GM23248 (cell line): ENCODE results near the gene STK33. TPM values are rescaled to one million over a fixed set of nuclear protein-coding genes. Genes with fewer than 3 reads are reported as not detected.

ENCODE experiments used
- DNase-seq: peaks from one replicate; pipeline ENCODE4 v3.0.0-alpha.2; 2015
- H2AFZ ChIP-seq: fragments of 200-600 bp; sonication (generic); 2 replicates; pipeline ENCODE4 v1.6.1; 2016; ENCODE audit warnings: antibody characterized with exemption
- H3F3A ChIP-seq: fragments of 200-600 bp; sonication (generic); 2 replicates; pipeline ENCODE4 v1.6.1; 2016; ENCODE audit warnings: mild to moderate bottlenecking, antibody characterized with exemption, mixed run types; ENCODE audit not compliant: insufficient read depth
- H3K27ac ChIP-seq: fragments of 200-600 bp; sonication (generic); 2 replicates; pipeline ENCODE4 v1.5.1; 2016; ENCODE audit warnings: mild to moderate bottlenecking
- H3K27me3 ChIP-seq: fragments of 200-600 bp; sonication (generic); replicated peaks from 2 replicates; pipeline ENCODE4 v1.6.1; 2016; ENCODE audit warnings: mild to moderate bottlenecking; ENCODE audit not compliant: insufficient read depth
- H3K36me3 ChIP-seq: fragments of 200-600 bp; sonication (generic); 2 replicates; pipeline ENCODE4 v1.6.1; 2016; ENCODE audit warnings: low read depth, mild to moderate bottlenecking
- H3K4me1 ChIP-seq: fragments of 200-600 bp; sonication (generic); 2 replicates; pipeline ENCODE4 v1.6.1; 2016; ENCODE audit warnings: mild to moderate bottlenecking; ENCODE audit not compliant: insufficient read depth
- H3K4me2 ChIP-seq: fragments of 200-600 bp; sonication (generic); one replicate; pipeline ENCODE4 v1.6.1; 2016; ENCODE audit warnings: mild to moderate bottlenecking; ENCODE audit not compliant: unreplicated experiment
- H3K4me3 ChIP-seq: fragments of 200-600 bp; sonication (generic); 2 replicates; pipeline ENCODE4 v1.5.1; 2016; ENCODE audit warnings: mild to moderate bottlenecking
- H3K79me2 ChIP-seq: fragments of 200-600 bp; sonication (generic); 2 replicates; pipeline ENCODE4 v1.6.1; 2016; ENCODE audit warnings: mild to moderate bottlenecking; ENCODE audit not compliant: insufficient read depth
- H3K9ac ChIP-seq: fragments of 200-600 bp; sonication (generic); 2 replicates; pipeline ENCODE4 v1.6.1; 2016; ENCODE audit warnings: mild to moderate bottlenecking
- H3K9me2 ChIP-seq: fragments of 200-600 bp; sonication (generic); 2 replicates; pipeline ENCODE4 v1.6.1; 2016; ENCODE audit warnings: mixed run types, mild to moderate bottlenecking, moderate library complexity; ENCODE audit not compliant: insufficient read depth
- H3K9me3 ChIP-seq: fragments of 200-600 bp; sonication (generic); one replicate; pipeline ENCODE4 v1.6.1; 2017; ENCODE audit warnings: low read depth
- H4K20me1 ChIP-seq: fragments of 200-600 bp; sonication (generic); 2 replicates; pipeline ENCODE4 v1.6.0; 2016; ENCODE audit not compliant: insufficient read depth
- EZH2 ChIP-seq: fragments of 200-600 bp; sonication (generic); IDR thresholded peaks from 2 replicates; pipeline ENCODE4 v1.6.1; 2018; ENCODE audit warnings: antibody characterized with exemption, mild to moderate bottlenecking; ENCODE audit not compliant: insufficient read depth, poor library complexity, severe bottlenecking
- EZH2phosphoT487 ChIP-seq: fragments of 200-600 bp; sonication (generic); IDR thresholded peaks from 2 replicates; pipeline ENCODE4 v1.6.1; 2018; ENCODE audit warnings: antibody characterized with exemption, moderate library complexity, mild to moderate bottlenecking, low read depth; ENCODE audit not compliant: insufficient read depth
- WGBS, 2 experiments: methylation state at CpG; one replicate each; pipeline ENCODE4 v1.1.6; 2015 to 2017; ENCODE audit warnings: low lambda C conversion rate in 2 of 2, low coverage in 1 of 2; ENCODE audit errors: missing lambda C conversion rate in 2 of 2; 5-methylcytosine and 5-hydroxymethylcytosine counted together
- in situ Hi-C: fragments of 300-500 bp; cut with MboI; formaldehyde crosslinking; loops from 2 replicates; pipeline ENCODE4 v1.15.0; 2020
- polyA plus RNA-seq: library from polyadenylated mRNA; unstranded; fragments of >200 nt; fragmentation: Nextera tagmentation; extraction: Ambion mirVana; gene quantifications from 2 replicates; pipeline ENCODE4 v1.2.1, GENCODE V29; 2016
- small RNA-seq: library from RNA; depleted of rRNA; stranded (forward); fragments of <200 nt; gene quantifications from one replicate; pipeline ENCODE3, GENCODE V24; 2014; ENCODE audit warnings: low read depth, low replicate concordance
- total RNA-seq: library from RNA; depleted of rRNA; stranded (reverse); fragments of >200 nt; shearing (Covaris generic); gene quantifications from 2 replicates; pipeline ENCODE4 v1.2.3, GENCODE V29; 2014; rRNA removed

Gene STK33
- total and polyA plus RNA-seq, 2 experiments from 2014 or later: not detected

GRCh38 chr11:8342821-8343681 lies 251.0 kb downstream of the STK33 start:
- H3K27ac ChIP-seq: no peak overlapping the region
- no peak overlapping the region for H3K4me3 ChIP-seq
- no peaks in the 10 kb centered on the region for H3K36me3 ChIP-seq
- no peaks in the 10 kb centered on the region for H3K79me2 ChIP-seq
- TF ChIP-seq EZH2: no peak
- TF ChIP-seq EZH2phosphoT487: no peak
- no peaks in the 10 kb centered on the region for H3F3A ChIP-seq
- no peaks in the 10 kb centered on the region for H3K9me2 ChIP-seq
- in situ Hi-C loops: no loop called here
- no peaks in the 10 kb centered on the region for H4K20me1 ChIP-seq
- peaks cover 20% of the 10 kb centered on the region for H3K27me3 ChIP-seq
- no peaks in the 10 kb centered on the region for H3K9me3 ChIP-seq
- no peaks in the 10 kb centered on the region for H3K4me1 ChIP-seq
- H3K4me2 ChIP-seq: no peak overlapping the region
- 60 to 65% methylated on average over 18 of the region's 18 CpGs for WGBS, 2 experiments
- H3K9ac ChIP-seq: no peak overlapping the region
- H2AFZ ChIP-seq: no peak overlapping the region
- no peak for DNase-seq

GRCh38 chr11:8341996-8342395 lies 252.0 kb downstream of the STK33 start:
- H3K27me3 ChIP-seq: peaks cover 20% of the 10 kb centered on the region
- H3K27ac ChIP-seq: no peak overlapping the region
- TF ChIP-seq EZH2phosphoT487 (no peak), EZH2 (no peak)
- no peaks in the 10 kb centered on the region for H3K9me3 ChIP-seq
- in situ Hi-C loops: no loop called here
- DNase-seq: no peak
- H3K4me2 ChIP-seq: no peak overlapping the region
- H3K4me3 ChIP-seq: no peak overlapping the region
- no peak overlapping the region for H2AFZ ChIP-seq
- H3K36me3 ChIP-seq: no peaks in the 10 kb centered on the region
- no peaks in the 10 kb centered on the region for H3F3A ChIP-seq
- H3K4me1 ChIP-seq: no peaks in the 10 kb centered on the region
- H4K20me1 ChIP-seq: no peaks in the 10 kb centered on the region
- 75 to 80% methylated on average over 5 of the region's 5 CpGs for WGBS, 2 experiments
- no peaks in the 10 kb centered on the region for H3K9me2 ChIP-seq
- H3K79me2 ChIP-seq: no peaks in the 10 kb centered on the region
- no peak overlapping the region for H3K9ac ChIP-seq

Small RNA genes lying within 50 kb of the gene (small RNA-seq; reads per million reads assigned to genes)
- not detected for gene RF00601

Other genes starting within 250 kb of the STK33 start
- 1.4 and 1.5 TPM in 2 replicates for gene TRIM66, start 88.4 kb upstream of the STK33 start, total RNA-seq
- gene TRIM66, start 88.4 kb upstream of the STK33 start, polyA plus RNA-seq: 1.2 and 1.5 TPM in 2 replicates
- gene RPL27A, start 88.6 kb upstream of the STK33 start, total RNA-seq: 460 and 520 TPM in 2 replicates
- 1,046 and 1,073 TPM in 2 replicates for gene RPL27A, start 88.6 kb upstream of the STK33 start, polyA plus RNA-seq